Keratinocyte (primary cell): Measurements from ENCODE around the gene GREB1. TPM values are rescaled to one million over a fixed set of nuclear protein-coding genes. Genes with fewer than 3 reads are reported as not detected.

ENCODE experiments used
- DNase-seq: peaks from one replicate; pipeline ENCODE4 v3.0.0-alpha.2; 2011; ENCODE audit warnings: low read depth, missing footprints, low spot score
- FAIRE-seq: peaks from 2 replicates; lab custom pipeline; 2011; peaks lifted over from hg19 to GRCh38; lab: Jason Lieb, UNC
- H2AFZ ChIP-seq: 2 replicates; pipeline ENCODE4 v1.6.0; 2012; ENCODE audit warnings: low read length, control low read depth, inconsistent platforms; ENCODE audit not compliant: control insufficient read depth
- H3K27ac ChIP-seq: 2 replicates; pipeline ENCODE4 v1.5.1; 2011; ENCODE audit warnings: low read length; ENCODE audit not compliant: control insufficient read depth, insufficient read depth
- H3K27me3 ChIP-seq: 3 replicates; pipeline ENCODE4 v1.6.0; 2011; ENCODE audit warnings: low read length; ENCODE audit not compliant: control insufficient read depth, insufficient read depth; ENCODE audit errors: extremely low read depth
- H3K36me3 ChIP-seq, 2 experiments: 2 replicates in 1 of 2; 3 replicates in 1 of 2; pipeline ENCODE4 v1.5.1; 2011; ENCODE audit warnings: low read length in 2 of 2, mild to moderate bottlenecking in 1 of 2; ENCODE audit not compliant: control insufficient read depth in 2 of 2, insufficient read depth in 2 of 2; ENCODE audit errors: extremely low read depth in 1 of 2
- H3K4me1 ChIP-seq: 3 replicates; pipeline ENCODE4 v1.5.1; 2011; ENCODE audit warnings: low read length; ENCODE audit not compliant: control insufficient read depth, insufficient read depth; ENCODE audit errors: extremely low read depth
- H3K4me2 ChIP-seq: 3 replicates; pipeline ENCODE4 v1.6.0; 2011; ENCODE audit warnings: low read depth, low read length; ENCODE audit not compliant: control insufficient read depth, insufficient read depth; ENCODE audit errors: extremely low read depth
- H3K4me3 ChIP-seq, 3 experiments: fragments of 200-600 bp in 1 of 3; sonication (generic) in 1 of 3; 2 replicates in 2 of 3; 3 replicates in 1 of 3; pipeline ENCODE4 v1.5.1; 2011 to 2016; ENCODE audit warnings: low read length in 3 of 3, mild to moderate bottlenecking in 3 of 3, control low read depth in 2 of 3, inconsistent platforms in 1 of 3, low read depth in 1 of 3, mixed read lengths in 1 of 3, mixed run types in 1 of 3, moderate library complexity in 1 of 3; ENCODE audit not compliant: control insufficient read depth in 2 of 3, insufficient read depth in 2 of 3; ENCODE audit errors: extremely low read depth in 1 of 3
- H3K79me2 ChIP-seq: 2 replicates; pipeline ENCODE4 v1.6.0; 2012; ENCODE audit warnings: low read length; ENCODE audit not compliant: control insufficient read depth, insufficient read depth
- H3K9ac ChIP-seq: 3 replicates; pipeline ENCODE4 v1.6.0; 2011; ENCODE audit warnings: low read length; ENCODE audit not compliant: control insufficient read depth, insufficient read depth; ENCODE audit errors: extremely low read depth
- H3K9me1 ChIP-seq: 3 replicates; pipeline ENCODE4 v1.6.0; 2011; ENCODE audit warnings: low read length; ENCODE audit not compliant: control insufficient read depth, insufficient read depth; ENCODE audit errors: extremely low read depth
- H3K9me3 ChIP-seq: 2 replicates; pipeline ENCODE4 v1.5.1; 2012; ENCODE audit warnings: low read depth, low read length; ENCODE audit not compliant: control insufficient read depth
- H4K20me1 ChIP-seq: 3 replicates; pipeline ENCODE4 v1.6.0; 2011; ENCODE audit warnings: low read length; ENCODE audit not compliant: control insufficient read depth, insufficient read depth; ENCODE audit errors: extremely low read depth
- CTCF ChIP-seq, 3 experiments: IDR thresholded peaks in 1 of 3; conservative IDR thresholded peaks in 1 of 3; optimal IDR thresholded peaks in 1 of 3; 2 replicates in 2 of 3; 3 replicates in 1 of 3; pipeline versions ENCODE3 to v1.5.1; 2011; ENCODE audit warnings: low read length in 3 of 3, mild to moderate bottlenecking in 3 of 3, moderate library complexity in 2 of 3, control low read depth in 1 of 3, inconsistent platforms in 1 of 3; ENCODE audit not compliant: insufficient read depth in 2 of 3; ENCODE audit errors: extremely low read depth in 1 of 3
- EZH2 ChIP-seq: IDR thresholded peaks from one replicate; pipeline ENCODE4 v1.6.1; 2012; ENCODE audit warnings: inconsistent platforms, mild to moderate bottlenecking, low read length, moderate library complexity
- dilution Hi-C: fragments of 300-500 bp; cut with MboI; formaldehyde crosslinking; loops from one replicate; pipeline ENCODE4 v1.7.0; 2020; ENCODE audit warnings: low sequenced_read_pairs; ENCODE audit not compliant: extremely low pct_ligation_motif_present
- polyA plus RNA-seq, 5 experiments: library from polyadenylated mRNA; depleted of rRNA in 3 of 5; stranded (reverse) in 3 of 5; stranded (forward) in 1 of 5; unstranded in 1 of 5; fragments of >200 nt; gene quantifications; 1 replicate in 1 of 5; 2 replicates in 3 of 5; 3 replicates in 1 of 5; pipeline versions ENCODE4 v1.2.1 to v1.2.3, GENCODE V29; 2011 to 2012; ENCODE audit warnings: missing spikeins in 2 of 5, low read depth in 1 of 5, low replicate concordance in 1 of 5

GREB1 gene
- polyA plus RNA-seq, 1 donor (not counting 4 experiments of a cell fraction or from before 2014, with no cell fraction given) = 0.13 TPM

- Histone ChIP-seq H3K4me3 (no peak overlapping the region), H3K79me2 (no peaks in the 10 kb centered on the region), H3K36me3 (no peaks in the 10 kb centered on the region), H3K9me3 (peaks cover 5% of the 10 kb centered on the region), H3K9ac (no peak overlapping the region), H3K27ac (no peak overlapping the region), H3K4me2 (no peak overlapping the region), H3K4me1 (no peaks in the 10 kb centered on the region), H3K9me1 (no peaks in the 10 kb centered on the region), H2AFZ (no peak overlapping the region), H4K20me1 (no peaks in the 10 kb centered on the region), H3K27me3 (peaks cover 4% of the 10 kb centered on the region)
- no peak for FAIRE-seq
- DNase-seq = no peak
- dilution Hi-C loops = no loop called here
- TF ChIP-seq EZH2 = no peak
- TF ChIP-seq CTCF (optimal IDR thresholded peaks at IDR 0.05 in 1 of 3, IDR thresholded peaks at IDR 0.05 in 1 of 3, conservative IDR thresholded peaks at IDR 0.05 in 1 of 3; ENCODE audit: extremely low read depth in 1 of 3, insufficient read depth in 2 of 3, low read length in 3 of 3) = no peak
Measured at GRCh38 chr2:11622611-11623010, 88.8 kb downstream of the GREB1 start.

- no peak overlapping the region for H3K4me3 ChIP-seq
- no peaks in the 10 kb centered on the region for H4K20me1 ChIP-seq
- no peaks in the 10 kb centered on the region for H3K79me2 ChIP-seq
- H3K9me1 ChIP-seq = no peaks in the 10 kb centered on the region
- no peak overlapping the region for H3K9ac ChIP-seq
- no peak for DNase-seq
- no peak for FAIRE-seq
- H3K36me3 ChIP-seq = no peaks in the 10 kb centered on the region
- H2AFZ ChIP-seq = no peak overlapping the region
- H3K4me1 ChIP-seq = no peaks in the 10 kb centered on the region
- peaks cover 4% of the 10 kb centered on the region for H3K27me3 ChIP-seq
- dilution Hi-C loops = no loop called here
- peaks cover 5% of the 10 kb centered on the region for H3K9me3 ChIP-seq
- TF ChIP-seq CTCF (optimal IDR thresholded peaks at IDR 0.05 in 1 of 3, IDR thresholded peaks at IDR 0.05 in 1 of 3, conservative IDR thresholded peaks at IDR 0.05 in 1 of 3; ENCODE audit: extremely low read depth in 1 of 3, insufficient read depth in 2 of 3, low read length in 3 of 3) = no peak
- TF ChIP-seq EZH2 = no peak
- no peak overlapping the region for H3K4me2 ChIP-seq
- no peak overlapping the region for H3K27ac ChIP-seq
Measured at GRCh38 chr2:11624893-11625292, 91.0 kb downstream of the GREB1 start.
